Large intestine (tissue), 3 donors: ENCODE data around the gene PHF19. TPM values are rescaled to one million over a fixed set of nuclear protein-coding genes. Genes with fewer than 3 reads are reported as not detected.

ENCODE experiments used
- DNase-seq, 2 donors: peaks; one replicate each; pipeline versions ENCODE4 v3.0.0 to v3.0.0-alpha.2; 2013
- H3K27ac ChIP-seq: one replicate; pipeline ENCODE4 v1.5.1; 2013; ENCODE audit warnings: low read length
- H3K27me3 ChIP-seq: 2 replicates; pipeline ENCODE4 v1.6.1; 2013; ENCODE audit warnings: low read length; ENCODE audit not compliant: control insufficient read depth, insufficient read depth
- H3K36me3 ChIP-seq: 2 replicates; pipeline ENCODE4 v1.6.1; 2013; ENCODE audit warnings: low read length; ENCODE audit not compliant: control insufficient read depth, insufficient read depth
- H3K4me1 ChIP-seq: one replicate; pipeline ENCODE4 v1.6.1; 2013; ENCODE audit warnings: low read length; ENCODE audit not compliant: control insufficient read depth, insufficient read depth
- H3K4me3 ChIP-seq: one replicate; pipeline ENCODE4 v1.5.1; 2013; ENCODE audit warnings: low read length
- H3K9me3 ChIP-seq: one replicate; pipeline ENCODE4 v1.6.1; 2013; ENCODE audit warnings: mild to moderate bottlenecking, low read depth, low read length, moderate library complexity; ENCODE audit not compliant: control insufficient read depth
- WGBS: methylation state at CpG from one replicate; pipeline ENCODE4 v1.1.5; 2013; ENCODE audit warnings: low lambda C conversion rate; ENCODE audit not compliant: insufficient coverage; 5-methylcytosine and 5-hydroxymethylcytosine counted together
- polyA plus RNA-seq: library from polyadenylated mRNA; unstranded; fragments of 120-200 nt; gene quantifications from one replicate; pipeline ENCODE4 v1.2.1, GENCODE V29; 2013

The PHF19 gene
- polyA plus RNA-seq, 1 donor = 40.2 TPM

GRCh38 chr9:120832807-120833206 is 44.2 kb downstream of the PHF19 start:
- H3K36me3 ChIP-seq = peaks cover 52% of the 10 kb centered on the region
- H3K4me3 ChIP-seq = no peak overlapping the region
- no peak overlapping the region for H3K27ac ChIP-seq
- no peaks in the 10 kb centered on the region for H3K9me3 ChIP-seq
- H3K27me3 ChIP-seq = no peaks in the 10 kb centered on the region
- DNase-seq = no peak
- no peaks in the 10 kb centered on the region for H3K4me1 ChIP-seq

- Histone ChIP-seq H3K27me3 (no peaks in the 10 kb centered on the region), H3K4me1 (no peaks in the 10 kb centered on the region), H3K4me3 (no peak overlapping the region), H3K36me3 (peaks cover 62% of the 10 kb centered on the region), H3K27ac (no peak overlapping the region), H3K9me3 (peaks cover 2% of the 10 kb centered on the region)
- DNase-seq = no peak
- no CpG with 5 or more reads among the region's 3 CpGs for WGBS
Measured at GRCh38 chr9:120830865-120831264, 46.1 kb downstream of the PHF19 start.

- 100% methylated on average over 1 of the region's 3 CpGs for WGBS
- H3K4me3 ChIP-seq = no peak overlapping the region
- H3K27ac ChIP-seq = no peak overlapping the region
- no peak for DNase-seq
- no peaks in the 10 kb centered on the region for H3K4me1 ChIP-seq
- no peaks in the 10 kb centered on the region for H3K27me3 ChIP-seq
- H3K9me3 ChIP-seq = peaks cover 2% of the 10 kb centered on the region
- H3K36me3 ChIP-seq = peaks cover 57% of the 10 kb centered on the region
Measured at GRCh38 chr9:120830151-120830550, 46.8 kb downstream of the PHF19 start.

GRCh38 chr9:120829650-120830049 is 47.3 kb downstream of the PHF19 start:
- Histone ChIP-seq H3K9me3 (peaks cover 2% of the 10 kb centered on the region), H3K36me3 (peaks cover 61% of the 10 kb centered on the region)
- no CpG with 5 or more reads among the region's 1 CpG for WGBS

GRCh38 chr9:120820095-120820494 is 56.9 kb downstream of the PHF19 start:
- no peaks in the 10 kb centered on the region for H3K9me3 ChIP-seq
- H3K4me1 ChIP-seq = no peaks in the 10 kb centered on the region
- no peak overlapping the region for H3K27ac ChIP-seq
- WGBS = 70% methylated on average over 3 of the region's 4 CpGs
- peaks cover 61% of the 10 kb centered on the region for H3K36me3 ChIP-seq
- DNase-seq = no peak
- no peaks in the 10 kb centered on the region for H3K27me3 ChIP-seq
- no peak overlapping the region for H3K4me3 ChIP-seq

More at GRCh38 chr9:120829650-120830049, 47.3 kb downstream of the PHF19 start:
- no peaks in the 10 kb centered on the region for H3K4me1 ChIP-seq
- no peak for DNase-seq
- H3K27me3 ChIP-seq = no peaks in the 10 kb centered on the region
- no peak overlapping the region for H3K27ac ChIP-seq
- no peak overlapping the region for H3K4me3 ChIP-seq

- H3K36me3 ChIP-seq = peaks cover 51% of the 10 kb centered on the region
- no peaks in the 10 kb centered on the region for H3K4me1 ChIP-seq
- H3K9me3 ChIP-seq = no peaks in the 10 kb centered on the region
- no peaks in the 10 kb centered on the region for H3K27me3 ChIP-seq
- no peak overlapping the region for H3K4me3 ChIP-seq
- no peak for DNase-seq
- WGBS = 100% methylated on average over 1 of the region's 1 CpG
- H3K27ac ChIP-seq = no peak overlapping the region
Measured at GRCh38 chr9:120818595-120818994, 58.4 kb downstream of the PHF19 start.

- Histone ChIP-seq H3K27ac (no peak overlapping the region), H3K36me3 (peaks cover 30% of the 10 kb centered on the region), H3K4me3 (no peak overlapping the region), H3K9me3 (no peaks in the 10 kb centered on the region), H3K27me3 (no peaks in the 10 kb centered on the region), H3K4me1 (no peaks in the 10 kb centered on the region)
- no peak for DNase-seq
- no CpG with 5 or more reads among the region's 4 CpGs for WGBS
Measured at GRCh38 chr9:120815075-120815474, 61.9 kb downstream of the PHF19 start.

GRCh38 chr9:120808931-120809330 is 68.1 kb downstream of the PHF19 start:
- H3K27me3 ChIP-seq = no peaks in the 10 kb centered on the region
- H3K4me1 ChIP-seq = no peaks in the 10 kb centered on the region
- no peak overlapping the region for H3K4me3 ChIP-seq
- no peak overlapping the region for H3K27ac ChIP-seq
- H3K9me3 ChIP-seq = peaks cover 46% of the 10 kb centered on the region
- no peaks in the 10 kb centered on the region for H3K36me3 ChIP-seq
- no peak for DNase-seq

- no peak overlapping the region for H3K4me3 ChIP-seq
- H3K36me3 ChIP-seq = no peaks in the 10 kb centered on the region
- no peak for DNase-seq
- H3K4me1 ChIP-seq = no peaks in the 10 kb centered on the region
- peaks cover 46% of the 10 kb centered on the region for H3K9me3 ChIP-seq
- H3K27me3 ChIP-seq = no peaks in the 10 kb centered on the region
- H3K27ac ChIP-seq = no peak overlapping the region
Measured at GRCh38 chr9:120807607-120808379, 69.2 kb downstream of the PHF19 start.
